OCI-LY3 (cell line): ENCODE measurements around the gene ACAA1.
A peak's percentile ranks its signal among the peaks of the same experiment; 100 is the strongest.
"Not testable (repeated sequence)": the region's sequence is repeated elsewhere in the genome, so short reads cannot be mapped to it uniquely, and the experiment has no call there.

Experiments
- H2AFZ ChIP-seq: fragments of 200-600, 300-600 bp; shearing (Covaris generic); 2 replicates; pipeline ENCODE4 v1.6.0; 2014; ENCODE audit warnings: antibody characterized with exemption, low read depth, low read length
- H3K27ac ChIP-seq: fragments of 200-600, 300-600 bp; sonication (generic); 2 replicates; pipeline ENCODE4 v1.5.1; 2014; ENCODE audit warnings: mild to moderate bottlenecking, low read length, moderate library complexity, mixed read lengths
- H3K27me3 ChIP-seq: fragments of 200-600, 300-600 bp; sonication (generic); 2 replicates; pipeline ENCODE4 v1.6.1; 2014; ENCODE audit warnings: low read depth, low read length, mixed read lengths
- H3K36me3 ChIP-seq: fragments of 200-600, 300-600 bp; sonication (generic); replicated peaks from 2 replicates; pipeline ENCODE3; 2014; ENCODE audit warnings: low read depth, low read length, mixed read lengths
- H3K4me1 ChIP-seq: fragments of 300-600, 200-600 bp; sonication (generic); 2 replicates; pipeline ENCODE4 v1.6.1; 2014; ENCODE audit warnings: low read length, mixed read lengths
- H3K4me2 ChIP-seq: fragments of 200-600, 300-600 bp; sonication (generic); 2 replicates; pipeline ENCODE4 v1.6.1; 2014; ENCODE audit warnings: low read length, mixed read lengths
- H3K4me3 ChIP-seq: fragments of 300-600, 200-600 bp; sonication (generic); 2 replicates; pipeline ENCODE4 v1.5.1; 2014; ENCODE audit warnings: antibody characterized with exemption, mild to moderate bottlenecking, low read length, moderate library complexity
- H3K79me2 ChIP-seq: fragments of 300-600, 200-600 bp; shearing (Covaris generic); 2 replicates; pipeline ENCODE4 v1.6.1; 2014; ENCODE audit warnings: mild to moderate bottlenecking, low read length, mixed read lengths
- H3K9ac ChIP-seq: fragments of 300-600, 200-600 bp; shearing (Covaris generic); 2 replicates; pipeline ENCODE4 v1.6.0; 2014; ENCODE audit warnings: mild to moderate bottlenecking, low read length, moderate library complexity
- H3K9me3 ChIP-seq: fragments of 200-600, 300-600 bp; shearing (Covaris generic); 2 replicates; pipeline ENCODE4 v1.6.1; 2014; ENCODE audit warnings: low read length, mixed read lengths; ENCODE audit not compliant: insufficient read depth
- H4K20me1 ChIP-seq: fragments of 200-600, 300-600 bp; sonication (generic); 2 replicates; pipeline ENCODE4 v1.6.1; 2016; ENCODE audit warnings: low read length, mixed read lengths; ENCODE audit not compliant: insufficient read depth
- EZH2phosphoT487 ChIP-seq: fragments of 200-600 bp; shearing (Covaris generic); IDR thresholded peaks from 2 replicates; pipeline ENCODE4 v1.6.1; 2018; ENCODE audit warnings: antibody characterized with exemption, mixed run types, low read depth
- TF ChIP-seq, protein P1 (sequence below): fragments of 200-600, 300-600 bp; sonication (generic); IDR thresholded peaks from 2 replicates; pipeline ENCODE4 v1.5.1; 2014; ENCODE audit warnings: antibody characterized with exemption, low read length, low read depth

ACAA1 gene

DNA sequence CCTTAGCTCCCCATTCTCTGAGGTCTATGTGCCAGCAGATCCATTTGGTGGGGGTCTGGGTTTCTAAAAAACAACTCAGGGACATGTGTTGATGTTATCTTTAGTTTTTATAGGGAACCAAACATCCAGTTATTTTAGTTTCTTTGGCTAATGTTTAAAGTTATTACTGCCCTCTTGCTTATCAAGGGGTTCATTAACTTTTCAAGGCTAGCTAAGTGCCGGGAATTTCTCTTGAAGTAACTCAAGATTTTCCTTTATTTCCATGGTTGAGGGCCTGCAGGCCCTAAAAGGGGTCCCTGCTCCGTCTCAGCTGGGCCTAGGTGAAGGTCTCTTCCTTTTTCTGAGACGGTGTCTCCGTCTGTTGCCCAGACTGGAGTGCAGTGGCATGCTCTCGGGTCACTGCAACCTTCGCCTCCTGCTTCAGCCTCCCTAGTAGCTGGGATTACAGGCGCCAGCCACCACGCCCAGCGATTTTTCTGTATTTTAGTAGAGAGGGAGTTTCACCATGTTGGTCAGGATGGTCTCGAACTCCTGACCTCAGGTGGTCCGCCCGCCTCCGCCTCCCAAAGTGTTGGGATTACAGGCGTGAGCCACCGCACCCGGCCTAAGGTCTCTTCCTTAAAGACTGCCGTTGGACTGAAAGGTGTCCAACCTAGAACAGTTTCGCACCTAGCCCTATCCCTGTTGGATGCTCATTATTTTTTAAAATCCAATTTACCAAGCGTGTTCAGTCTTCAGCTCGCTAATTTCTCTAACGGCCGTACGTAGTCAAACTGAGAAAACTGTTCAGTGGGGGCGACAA, 27.1 kb upstream of the ACAA1 start:
- peak overlapping the region; percentile 82 for H3K27ac ChIP-seq

DNA sequence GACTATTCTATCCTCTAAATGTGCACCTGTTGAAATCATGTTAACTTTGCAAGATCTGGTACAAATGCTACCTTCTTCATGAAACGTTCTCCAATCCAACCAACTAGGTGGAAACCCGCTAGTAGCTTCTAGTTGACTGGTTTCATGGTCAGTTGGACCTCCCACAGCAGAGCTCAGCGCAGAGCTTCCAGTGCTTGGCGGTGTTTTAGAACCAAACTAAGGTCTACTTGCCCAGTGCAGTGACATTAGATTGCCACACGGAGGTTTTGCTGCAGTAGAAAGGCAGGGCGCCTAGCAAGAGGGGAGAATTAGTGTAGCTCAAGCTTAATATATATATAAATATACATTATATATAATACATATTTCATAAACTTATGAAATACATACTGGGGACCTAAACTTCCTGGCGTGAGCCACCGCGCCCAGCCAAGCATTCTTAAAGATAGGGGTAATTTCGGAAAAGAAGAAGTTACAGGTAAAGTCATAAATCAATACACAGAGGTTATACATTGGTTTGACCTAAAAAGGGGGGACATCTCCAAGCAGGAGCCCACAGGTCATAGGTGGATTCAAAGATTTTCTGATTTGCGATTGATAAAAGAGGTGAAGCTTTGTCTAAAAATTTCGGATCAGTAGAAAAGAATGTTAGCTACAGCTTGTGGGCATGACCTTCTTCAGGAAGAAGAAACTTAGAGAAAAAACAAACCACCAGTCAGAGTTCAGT, 26.4 kb upstream of the ACAA1 start:
- H3K27me3 ChIP-seq = no peaks in the 10 kb centered on the region
- peaks cover 45% of the 10 kb centered on the region for H3K4me1 ChIP-seq
- H3K27ac ChIP-seq = peak overlapping the region; percentile 82
- H3K9me3 ChIP-seq = no peaks in the 10 kb centered on the region
- peak overlapping the region; percentile 94 for H3K9ac ChIP-seq
- H3K4me3 ChIP-seq = peak overlapping the region; percentile 87
- peaks cover 28% of the 10 kb centered on the region for H3K79me2 ChIP-seq
- H4K20me1 ChIP-seq = peaks cover 16% of the 10 kb centered on the region
- no peak overlapping the region for H2AFZ ChIP-seq
- TF ChIP-seq EZH2phosphoT487 = no peak
- TF ChIP-seq, protein P1, sequence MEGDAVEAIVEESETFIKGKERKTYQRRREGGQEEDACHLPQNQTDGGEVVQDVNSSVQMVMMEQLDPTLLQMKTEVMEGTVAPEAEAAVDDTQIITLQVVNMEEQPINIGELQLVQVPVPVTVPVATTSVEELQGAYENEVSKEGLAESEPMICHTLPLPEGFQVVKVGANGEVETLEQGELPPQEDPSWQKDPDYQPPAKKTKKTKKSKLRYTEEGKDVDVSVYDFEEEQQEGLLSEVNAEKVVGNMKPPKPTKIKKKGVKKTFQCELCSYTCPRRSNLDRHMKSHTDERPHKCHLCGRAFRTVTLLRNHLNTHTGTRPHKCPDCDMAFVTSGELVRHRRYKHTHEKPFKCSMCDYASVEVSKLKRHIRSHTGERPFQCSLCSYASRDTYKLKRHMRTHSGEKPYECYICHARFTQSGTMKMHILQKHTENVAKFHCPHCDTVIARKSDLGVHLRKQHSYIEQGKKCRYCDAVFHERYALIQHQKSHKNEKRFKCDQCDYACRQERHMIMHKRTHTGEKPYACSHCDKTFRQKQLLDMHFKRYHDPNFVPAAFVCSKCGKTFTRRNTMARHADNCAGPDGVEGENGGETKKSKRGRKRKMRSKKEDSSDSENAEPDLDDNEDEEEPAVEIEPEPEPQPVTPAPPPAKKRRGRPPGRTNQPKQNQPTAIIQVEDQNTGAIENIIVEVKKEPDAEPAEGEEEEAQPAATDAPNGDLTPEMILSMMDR = no peak; the same call in 1 of the 2 replicates
- peak overlapping the region; percentile 82 for H3K4me2 ChIP-seq
- H3K36me3 ChIP-seq = peaks cover 16% of the 10 kb centered on the region

More for the DNA sequence above, 27.1 kb upstream of the ACAA1 start:
- peak overlapping the region; percentile 94 for H3K9ac ChIP-seq
- peaks cover 45% of the 10 kb centered on the region for H3K4me1 ChIP-seq
- TF ChIP-seq EZH2phosphoT487 = no peak
- TF ChIP-seq, protein P1 = no peak
- H3K79me2 ChIP-seq = peaks cover 36% of the 10 kb centered on the region
- peak overlapping the region; percentile 84 for H2AFZ ChIP-seq
- H3K27me3 ChIP-seq = no peaks in the 10 kb centered on the region
- H3K4me3 ChIP-seq = peak overlapping the region; percentile 87
- peaks cover 24% of the 10 kb centered on the region for H4K20me1 ChIP-seq
- H3K9me3 ChIP-seq = no peaks in the 10 kb centered on the region
- H3K4me2 ChIP-seq = peak overlapping the region; percentile 82
- peaks cover 20% of the 10 kb centered on the region for H3K36me3 ChIP-seq

DNA sequence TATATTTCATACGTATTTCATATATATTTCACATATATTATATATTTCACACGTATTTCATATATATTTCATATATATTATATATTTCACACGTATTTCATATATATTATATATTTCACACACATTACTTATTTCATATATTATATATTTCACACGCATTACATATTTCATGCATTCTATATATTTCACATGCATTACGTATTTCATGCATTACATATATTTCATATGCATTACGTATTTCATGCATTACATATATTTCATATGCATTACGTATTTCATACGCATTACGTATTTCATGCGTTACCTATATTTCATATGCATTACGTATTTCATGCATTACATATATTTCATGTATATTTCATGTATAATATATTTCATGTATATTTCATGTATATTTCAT, 23.8 kb upstream of the ACAA1 start:
- peaks cover 49% of the 10 kb centered on the region for H3K4me1 ChIP-seq
- not testable (repeated sequence) for H3K4me2 ChIP-seq, H3K9me3 ChIP-seq, H3K9ac ChIP-seq, H3K36me3 ChIP-seq, H3K27ac ChIP-seq, H4K20me1 ChIP-seq, H2AFZ ChIP-seq, H3K27me3 ChIP-seq, H3K79me2 ChIP-seq, H3K4me3 ChIP-seq

DNA sequence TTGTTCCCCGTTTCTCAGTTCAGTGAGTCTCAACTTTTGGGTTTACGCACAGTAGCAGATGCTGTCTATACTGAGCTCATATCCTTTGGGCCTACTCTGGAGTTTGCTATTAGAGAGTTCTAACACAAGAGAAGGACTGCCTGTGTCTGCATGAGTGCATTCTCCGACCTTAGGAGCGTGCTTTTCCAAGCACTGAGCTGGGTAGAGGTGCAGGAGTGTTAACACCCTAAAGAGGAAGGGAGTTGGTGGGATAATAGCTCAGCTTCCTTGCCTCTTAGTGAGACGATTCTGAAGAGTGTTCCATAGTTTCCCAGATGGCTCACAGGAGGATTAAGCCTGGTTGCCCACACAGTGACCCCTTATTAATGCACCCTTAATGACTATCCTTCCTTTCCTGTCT, 21.5 kb upstream of the ACAA1 start:
- no peak for TF ChIP-seq EZH2phosphoT487
- TF ChIP-seq, protein P1 = no peak

More for the DNA sequence above, 21.5 kb upstream of the ACAA1 start:
- H3K27me3 ChIP-seq = no peaks in the 10 kb centered on the region
- peaks cover 63% of the 10 kb centered on the region for H3K4me1 ChIP-seq
- no peaks in the 10 kb centered on the region for H4K20me1 ChIP-seq
- no peak overlapping the region for H3K4me3 ChIP-seq
- peak overlapping the region; percentile 53 for H3K4me2 ChIP-seq
- no peaks in the 10 kb centered on the region for H3K79me2 ChIP-seq
- no peak overlapping the region for H3K9ac ChIP-seq
- H2AFZ ChIP-seq = peak overlapping the region; percentile 57; the same call in 1 of the 2 replicates
- H3K9me3 ChIP-seq = no peaks in the 10 kb centered on the region
- H3K27ac ChIP-seq = peak overlapping the region; percentile 51
- no peaks in the 10 kb centered on the region for H3K36me3 ChIP-seq
